ENCODE data around the gene TRMT112.

Gene TRMT112

GRCh38 chr11:64303109-64304031, 14.0 kb downstream of the TRMT112 start:
- TF ChIP-seq POLR2AphosphoS5 (IDR thresholded peaks at IDR 0.05; ENCODE audit: low read depth, low read length) (no peak), POLR2A (IDR thresholded peaks at IDR 0.05; ENCODE audit: low read depth, low read length) (no peak), TAF1 (IDR thresholded peaks at IDR 0.05; ENCODE audit: borderline replicate concordance, low read depth, low read length) (no peak)
- DNase-seq (ENCODE audit: insufficient read length) (no peak), FAIRE-seq (no peak)

DNA sequence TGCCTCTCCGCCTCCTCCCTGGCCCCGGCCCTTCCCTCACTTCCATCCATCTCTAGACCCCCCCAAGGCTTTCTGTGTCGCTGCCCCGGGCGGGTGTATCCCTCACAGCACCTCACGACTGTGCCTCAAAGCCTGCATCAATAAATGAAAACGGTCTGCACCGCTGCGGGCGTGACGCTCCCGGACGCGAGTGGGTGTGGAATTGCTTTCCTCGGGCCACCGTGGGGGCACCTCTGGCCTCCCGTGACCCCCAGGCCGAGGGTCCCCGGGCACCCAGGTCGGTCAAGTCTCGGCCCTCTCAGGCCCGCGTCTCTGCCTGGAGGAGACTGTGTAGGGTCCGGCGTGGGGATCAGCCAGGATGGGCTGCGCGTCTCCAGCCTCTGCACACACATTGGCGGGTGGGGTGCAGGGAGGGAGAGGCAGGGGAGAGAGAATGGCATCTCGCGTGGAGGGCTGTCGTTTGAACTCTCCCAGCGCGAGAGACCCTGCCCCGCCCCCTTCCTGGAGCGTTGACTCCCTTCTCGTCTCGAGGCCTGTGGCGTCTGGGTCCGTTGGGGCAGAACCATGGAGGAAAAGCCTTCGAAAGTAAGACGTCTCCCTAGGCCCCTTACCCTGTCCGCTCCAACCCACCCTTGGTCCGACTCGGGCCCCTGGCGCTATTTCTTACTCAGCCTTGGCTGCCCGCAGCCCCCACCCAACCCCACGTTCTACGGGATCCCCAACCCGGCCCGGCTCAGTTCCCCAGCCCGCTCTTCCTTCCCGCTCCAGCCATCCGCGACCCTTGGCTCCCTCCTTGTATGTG, 17.3 kb downstream of the TRMT112 start, which contains the start of gene CATSPERZ:
Gene CATSPERZ, plus strand, starts transcription at position 512 of the 802 bp plus-strand sequence. Its CDS starts 53 bp downstream, at position 565.
- DNase-seq (ENCODE audit: insufficient read length) (no peak), FAIRE-seq (no peak)
- TF ChIP-seq TAF1 (IDR thresholded peaks at IDR 0.05; ENCODE audit: borderline replicate concordance, low read depth, low read length): no peak
- no peak for TF ChIP-seq POLR2AphosphoS5 (IDR thresholded peaks at IDR 0.05; ENCODE audit: low read depth, low read length)
- TF ChIP-seq POLR2A (IDR thresholded peaks at IDR 0.05; ENCODE audit: low read depth, low read length): no peak

DNA sequence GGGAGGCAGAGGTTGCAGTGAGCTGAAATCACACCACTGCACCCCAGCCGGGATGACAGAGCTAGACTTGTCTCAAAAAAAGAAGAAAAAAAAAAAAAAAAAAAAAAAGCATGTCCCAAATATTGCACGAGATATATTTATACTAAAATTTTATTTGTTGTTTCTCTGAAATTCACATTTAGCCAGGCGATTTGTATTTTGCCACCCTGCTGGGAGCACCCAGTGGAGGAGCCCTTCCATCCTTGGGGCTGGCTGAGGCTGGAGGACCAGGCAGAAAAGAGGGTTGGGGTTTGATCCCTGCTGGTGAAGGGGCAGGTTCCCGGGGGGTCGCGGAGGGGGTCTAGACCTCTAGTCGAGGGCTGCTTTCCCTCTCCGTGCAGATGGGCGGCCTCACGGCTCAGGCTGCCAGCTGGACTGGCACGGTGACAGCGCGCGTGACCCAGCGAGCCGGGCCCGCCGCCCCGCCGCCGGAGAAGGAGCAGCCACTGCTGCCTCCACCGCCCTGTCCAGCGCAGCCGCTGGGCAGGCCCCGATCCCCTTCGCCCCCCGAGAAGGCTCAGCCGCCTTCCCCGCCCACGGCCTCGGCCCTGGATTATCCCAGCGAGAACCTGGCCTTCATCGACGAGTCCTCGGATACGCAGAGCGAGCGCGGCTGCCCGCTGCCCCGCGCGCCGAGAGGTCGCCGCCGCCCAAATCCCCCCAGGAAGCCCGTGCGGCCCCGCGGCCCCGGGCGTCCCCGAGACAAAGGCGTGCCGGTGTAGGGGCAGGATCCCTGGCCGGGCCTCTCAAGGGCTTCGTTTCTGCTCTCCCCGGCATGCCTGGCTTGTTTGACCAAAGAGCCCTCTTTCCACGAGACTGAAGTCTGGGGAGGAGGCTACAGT, 18.2 kb downstream of the TRMT112 start:
- TF ChIP-seq TAF1 (IDR thresholded peaks at IDR 0.05; ENCODE audit: borderline replicate concordance, low read depth, low read length) (no peak), POLR2A (IDR thresholded peaks at IDR 0.05; ENCODE audit: low read depth, low read length) (no peak), POLR2AphosphoS5 (IDR thresholded peaks at IDR 0.05; ENCODE audit: low read depth, low read length) (no peak)
- FAIRE-seq: no peak

GRCh38 chr11:64297699-64298358, 19.5 kb downstream of the TRMT112 start:
- no peak for TF ChIP-seq POLR2A (IDR thresholded peaks at IDR 0.05; ENCODE audit: low read depth, low read length)
- no peak for TF ChIP-seq POLR2AphosphoS5 (IDR thresholded peaks at IDR 0.05; ENCODE audit: low read depth, low read length)
- TF ChIP-seq TAF1 (IDR thresholded peaks at IDR 0.05; ENCODE audit: borderline replicate concordance, low read depth, low read length): no peak
- DNase-seq (ENCODE audit: insufficient read length) (no peak), FAIRE-seq (no peak)

More for the DNA sequence above, 18.2 kb downstream of the TRMT112 start:
- DNase-seq (ENCODE audit: insufficient read length): no peak

DNA sequence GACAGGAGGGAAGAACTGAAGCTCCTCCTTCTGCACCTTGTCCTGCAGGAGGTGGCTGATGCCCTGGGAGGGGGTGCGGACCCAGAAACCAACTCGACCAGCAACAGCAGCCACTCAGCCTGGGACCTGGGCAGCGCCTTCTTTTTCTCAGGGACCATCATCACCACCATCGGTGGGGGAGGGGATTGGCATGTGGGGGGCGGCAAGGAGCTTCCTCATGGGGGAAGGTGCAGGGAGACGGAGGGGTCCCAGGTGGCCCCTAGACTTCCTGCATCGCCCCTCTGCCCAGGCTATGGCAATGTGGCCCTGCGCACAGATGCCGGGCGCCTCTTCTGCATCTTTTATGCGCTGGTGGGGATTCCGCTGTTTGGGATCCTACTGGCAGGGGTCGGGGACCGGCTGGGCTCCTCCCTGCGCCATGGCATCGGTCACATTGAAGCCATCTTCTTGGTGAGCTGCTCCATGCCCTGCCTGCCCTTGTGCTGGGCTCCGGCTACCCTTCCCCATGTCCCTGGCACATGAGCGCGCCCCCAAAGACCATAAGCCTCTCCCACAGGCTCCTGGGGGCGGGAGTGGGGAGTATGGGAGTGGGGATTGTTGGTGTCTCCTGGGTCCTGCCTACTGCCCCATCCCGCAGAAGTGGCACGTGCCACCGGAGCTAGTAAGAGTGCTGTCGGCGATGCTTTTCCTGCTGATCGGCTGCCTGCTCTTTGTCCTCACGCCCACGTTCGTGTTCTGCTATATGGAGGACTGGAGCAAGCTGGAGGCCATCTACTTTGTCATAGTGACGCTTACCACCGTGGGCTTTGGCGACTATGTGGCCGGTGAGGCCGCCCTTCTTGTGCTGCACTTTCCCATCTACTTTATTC, 20.3 kb downstream of the TRMT112 start:
- FAIRE-seq: no peak
- TF ChIP-seq TAF1 (IDR thresholded peaks at IDR 0.05; ENCODE audit: borderline replicate concordance, low read depth, low read length) (no peak), POLR2AphosphoS5 (IDR thresholded peaks at IDR 0.05; ENCODE audit: low read depth, low read length) (no peak), POLR2A (IDR thresholded peaks at IDR 0.05; ENCODE audit: low read depth, low read length) (no peak)
- DNase-seq (ENCODE audit: insufficient read length): no peak

- FAIRE-seq (no peak), DNase-seq (ENCODE audit: insufficient read length) (no peak)
- TF ChIP-seq POLR2AphosphoS5 (IDR thresholded peaks at IDR 0.05; ENCODE audit: low read depth, low read length): no peak
- TF ChIP-seq POLR2A (IDR thresholded peaks at IDR 0.05; ENCODE audit: low read depth, low read length): no peak
- no peak for TF ChIP-seq TAF1 (IDR thresholded peaks at IDR 0.05; ENCODE audit: borderline replicate concordance, low read depth, low read length)
Observed at GRCh38 chr11:64296236-64296635, 21.1 kb downstream of the TRMT112 start.

- DNase-seq (ENCODE audit: insufficient read length) (no peak), FAIRE-seq (no peak)
- no peak for TF ChIP-seq TAF1 (IDR thresholded peaks at IDR 0.05; ENCODE audit: borderline replicate concordance, low read depth, low read length)
- no peak for TF ChIP-seq POLR2AphosphoS5 (IDR thresholded peaks at IDR 0.05; ENCODE audit: low read depth, low read length)
- no peak for TF ChIP-seq POLR2A (IDR thresholded peaks at IDR 0.05; ENCODE audit: low read depth, low read length)
Observed at GRCh38 chr11:64295760-64296159, 21.6 kb downstream of the TRMT112 start.

DNA sequence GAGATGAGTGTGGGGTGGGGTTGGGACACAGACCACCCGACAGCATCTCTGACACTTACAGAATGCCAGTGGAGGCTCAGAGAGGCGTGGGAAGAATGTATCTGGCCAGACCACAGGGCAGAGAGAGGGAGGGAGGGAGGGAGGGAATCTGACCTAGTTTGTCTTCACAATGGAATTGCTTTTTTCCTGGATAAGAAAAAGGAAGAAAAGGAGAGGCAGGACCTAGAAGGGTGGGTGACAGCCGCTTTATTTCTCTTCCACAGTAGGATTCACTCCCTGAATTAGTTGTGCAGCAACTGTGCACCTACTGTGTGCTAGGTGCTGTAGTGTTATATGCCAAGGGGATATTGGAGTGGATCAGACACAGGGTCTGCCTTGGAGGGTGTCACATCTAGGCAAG, 22.6 kb downstream of the TRMT112 start:
- no peak for FAIRE-seq
- no peak for DNase-seq (ENCODE audit: insufficient read length)
- TF ChIP-seq POLR2A (IDR thresholded peaks at IDR 0.05; ENCODE audit: low read depth, low read length): no peak

DNA sequence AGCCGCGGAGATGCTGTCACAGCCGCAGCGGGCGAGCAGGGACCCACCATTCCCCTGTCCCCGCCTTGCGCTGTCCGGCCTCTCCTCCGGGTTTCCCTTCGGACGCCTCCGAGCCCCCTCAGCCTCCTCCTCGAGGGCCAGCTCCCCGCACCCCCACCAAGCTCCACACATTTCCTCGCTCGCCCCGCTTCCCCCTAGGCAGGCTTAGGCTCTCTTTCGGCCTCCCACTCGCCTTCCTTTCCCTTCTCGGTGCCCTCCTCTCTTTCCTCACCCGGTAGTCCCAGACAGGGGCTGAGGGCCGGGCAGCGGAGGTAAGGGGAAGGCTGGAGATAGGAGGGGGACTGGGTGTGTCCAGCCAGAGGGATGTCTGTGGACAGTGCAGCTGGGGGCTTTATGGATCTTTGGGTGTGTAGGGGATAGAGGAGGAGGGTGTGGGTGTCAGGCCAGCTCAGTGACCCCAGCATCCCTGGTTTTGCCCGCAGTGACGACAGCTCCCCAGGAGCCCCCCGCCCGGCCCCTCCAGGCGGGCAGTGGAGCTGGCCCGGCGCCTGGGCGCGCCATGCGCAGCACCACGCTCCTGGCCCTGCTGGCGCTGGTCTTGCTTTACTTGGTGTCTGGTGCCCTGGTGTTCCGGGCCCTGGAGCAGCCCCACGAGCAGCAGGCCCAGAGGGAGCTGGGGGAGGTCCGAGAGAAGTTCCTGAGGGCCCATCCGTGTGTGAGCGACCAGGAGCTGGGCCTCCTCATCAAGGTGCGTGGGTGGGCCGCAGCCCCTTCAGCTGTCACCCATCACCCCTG, 24.7 kb downstream of the TRMT112 start:
- FAIRE-seq (no peak), DNase-seq (ENCODE audit: insufficient read length) (no peak)
- TF ChIP-seq TAF1 (IDR thresholded peaks at IDR 0.05; ENCODE audit: borderline replicate concordance, low read depth, low read length) (no peak), POLR2AphosphoS5 (IDR thresholded peaks at IDR 0.05; ENCODE audit: low read depth, low read length) (no peak), POLR2A (IDR thresholded peaks at IDR 0.05; ENCODE audit: low read depth, low read length) (no peak)
